A673 (cell line): Measurements from ENCODE around the gene FADS6. TPM values are rescaled to one million over a fixed set of nuclear protein-coding genes. Genes with fewer than 3 reads are reported as not detected.

Source experiments
- BruUV-seq: library from RNA; stranded (reverse); fragments of 400-500 nt; replicated peaks from 2 replicates; lab custom pipeline; 2021; lab: Mats Ljungman, UMichigan
- CTCF ChIA-PET: fragments of 300-600 bp; sonication (Branson Sonifier 250); formaldehyde crosslinking; loops from one replicate; lab custom pipeline; 2022; ENCODE audit warnings: antibody characterized with exemption; lab: Charles Lee
- POLR2A ChIA-PET: fragments of 300-600 bp; sonication (Branson Sonifier 250); formaldehyde crosslinking; loops from one replicate; lab custom pipeline; 2022; ENCODE audit warnings: antibody characterized with exemption; ENCODE audit not compliant: low non-redundant PET; lab: Charles Lee
- DNase-seq: peaks from one replicate; pipeline ENCODE4 v3.0.0-alpha.2; 2015; ENCODE audit warnings: low spot score
- H3K27ac ChIP-seq: fragments of 200-600 bp; sonication (generic); 2 replicates; pipeline ENCODE4 v1.5.1; 2016; ENCODE audit warnings: mixed run types, low read depth, mild to moderate bottlenecking, mixed read lengths, antibody characterized with exemption, low read length; ENCODE audit not compliant: poor library complexity, severe bottlenecking
- H3K27me3 ChIP-seq: fragments of 200-600 bp; sonication (generic); replicated peaks from 2 replicates; pipeline ENCODE4 v1.6.1; 2017; ENCODE audit warnings: mixed run types, low read depth, mild to moderate bottlenecking, mixed read lengths, antibody characterized with exemption, low read length; ENCODE audit not compliant: insufficient read depth, poor library complexity
- H3K36me3 ChIP-seq: fragments of 200-600 bp; sonication (generic); 2 replicates; pipeline ENCODE4 v1.6.1; 2016; ENCODE audit warnings: mixed run types, mild to moderate bottlenecking, mixed read lengths, antibody characterized with exemption, low read length; ENCODE audit not compliant: insufficient read depth, poor library complexity, severe bottlenecking
- H3K4me1 ChIP-seq: fragments of 200-600 bp; sonication (generic); 2 replicates; pipeline ENCODE4 v1.6.1; 2017; ENCODE audit warnings: mixed run types, mild to moderate bottlenecking, mixed read lengths, antibody characterized with exemption, low read length; ENCODE audit not compliant: insufficient read depth, poor library complexity, severe bottlenecking
- H3K4me3 ChIP-seq: fragments of 200-600 bp; sonication (generic); 2 replicates; pipeline ENCODE4 v1.5.1; 2016; ENCODE audit warnings: low read depth, mixed run types, mild to moderate bottlenecking, mixed read lengths, low read length; ENCODE audit not compliant: poor library complexity, severe bottlenecking
- H3K9me3 ChIP-seq: fragments of 200-600 bp; sonication (generic); 2 replicates; pipeline ENCODE4 v1.6.1; 2016; ENCODE audit warnings: mixed run types, low read depth, mild to moderate bottlenecking, mixed read lengths, antibody characterized with exemption, low read length; ENCODE audit not compliant: poor library complexity, severe bottlenecking
- CTCF ChIP-seq: fragments of 300-800, 200-600 bp; sonication (generic); conservative IDR thresholded peaks from 2 replicates; pipeline ENCODE4 v1.5.1; 2017; ENCODE audit warnings: low read depth, mild to moderate bottlenecking, antibody characterized with exemption, low read length, moderate library complexity, mixed read lengths
- EZH2 ChIP-seq: fragments of 200-600 bp; sonication (generic); IDR thresholded peaks from 2 replicates; pipeline ENCODE4 v1.6.1; 2017; ENCODE audit warnings: borderline replicate concordance, low read depth, mild to moderate bottlenecking, mixed read lengths, antibody characterized with exemption, low read length; ENCODE audit not compliant: poor library complexity, severe bottlenecking
- intact Hi-C: fragments of 100-400 bp; cut with micrococcal nuclease; formaldehyde crosslinking; loops from one replicate; pipeline ENCODE4 v1.10.0; 2022; ENCODE audit not compliant: unreplicated experiment
- total RNA-seq: library from RNA; stranded (reverse); gene quantifications from 2 replicates; pipeline ENCODE4 v1.2.3, GENCODE V29; 2021

FADS6 gene
- total RNA-seq, 1 experiment from 2014 or later, result not detected

- H3K9me3 ChIP-seq, result no peaks in the 10 kb centered on the region
- TF ChIP-seq EZH2, result no peak
- no peak for TF ChIP-seq CTCF
- BruUV-seq, result no TSS peak
- H3K36me3 ChIP-seq, result no peaks in the 10 kb centered on the region
- intact Hi-C loops, result loop anchor here (1.0 to 5.0 kb wide), 2 partner anchors 41 to 72 kb away; no protein-coding TSS in a partner anchor
- ChIA-PET CTCF (interaction anchor here (0.6 to 2.6 kb wide), 10 partner anchors 20 to 205 kb away, joined by 3 to 15 read pairs (median 5); partner anchors contain the start of gene NAT9), POLR2A (no interaction called here)
- no peak for DNase-seq
- H3K4me1 ChIP-seq, result peaks cover 21% of the 10 kb centered on the region
- H3K27me3 ChIP-seq, result peaks cover 28% of the 10 kb centered on the region
- no peak overlapping the region for H3K27ac ChIP-seq
- H3K4me3 ChIP-seq, result no peak overlapping the region
Observed at GRCh38 chr17:74862919-74863318, 30.5 kb downstream of the FADS6 start.

- intact Hi-C loops, result loop anchor here (1.0 to 5.0 kb wide), 2 partner anchors 40 to 71 kb away; no protein-coding TSS in a partner anchor
- BruUV-seq, result no TSS peak
- H3K9me3 ChIP-seq, result no peaks in the 10 kb centered on the region
- ChIA-PET CTCF (interaction anchor here (0.7 to 2.6 kb wide), 11 partner anchors 19 to 205 kb away, joined by 3 to 15 read pairs (median 5); partner anchors contain the start of gene NAT9), POLR2A (no interaction called here)
- no peak for TF ChIP-seq EZH2
- peak; percentile 79 for TF ChIP-seq CTCF
- peaks cover 21% of the 10 kb centered on the region for H3K4me1 ChIP-seq
- no peak overlapping the region for H3K4me3 ChIP-seq
- no peaks in the 10 kb centered on the region for H3K36me3 ChIP-seq
- peak; percentile 73 for DNase-seq
- peaks cover 30% of the 10 kb centered on the region for H3K27me3 ChIP-seq
- H3K27ac ChIP-seq, result no peak overlapping the region
Observed at GRCh38 chr17:74862108-74862901, 31.1 kb downstream of the FADS6 start.

GRCh38 chr17:74861662-74862107 lies 31.7 kb downstream of the FADS6 start:
- Histone ChIP-seq H3K4me1 (peaks cover 21% of the 10 kb centered on the region), H3K4me3 (no peak overlapping the region), H3K36me3 (no peaks in the 10 kb centered on the region), H3K27ac (no peak overlapping the region), H3K27me3 (peaks cover 30% of the 10 kb centered on the region), H3K9me3 (no peaks in the 10 kb centered on the region)
- POLR2A ChIA-PET, result no interaction called here
- no TSS peak for BruUV-seq
- intact Hi-C loops, result loop anchor here (1.0 to 5.0 kb wide), 2 partner anchors 39 to 70 kb away; no protein-coding TSS in a partner anchor
- no peak for TF ChIP-seq EZH2
- TF ChIP-seq CTCF, result no peak
- CTCF ChIA-PET, result interaction anchor here (0.8 to 2.6 kb wide), 9 partner anchors 39 to 204 kb away, joined by 3 to 15 read pairs (median 5); partner anchors contain the start of gene NAT9
- DNase-seq, result no peak
